Non-pigmented ciliary epithelial cell (primary cell): Measurements from ENCODE around the gene ILKAP.

Source experiments
- DNase-seq: peaks from one replicate; pipeline ENCODE4 v3.0.0-alpha.2; 2010; ENCODE audit warnings: low read depth

The ILKAP gene, protein sequence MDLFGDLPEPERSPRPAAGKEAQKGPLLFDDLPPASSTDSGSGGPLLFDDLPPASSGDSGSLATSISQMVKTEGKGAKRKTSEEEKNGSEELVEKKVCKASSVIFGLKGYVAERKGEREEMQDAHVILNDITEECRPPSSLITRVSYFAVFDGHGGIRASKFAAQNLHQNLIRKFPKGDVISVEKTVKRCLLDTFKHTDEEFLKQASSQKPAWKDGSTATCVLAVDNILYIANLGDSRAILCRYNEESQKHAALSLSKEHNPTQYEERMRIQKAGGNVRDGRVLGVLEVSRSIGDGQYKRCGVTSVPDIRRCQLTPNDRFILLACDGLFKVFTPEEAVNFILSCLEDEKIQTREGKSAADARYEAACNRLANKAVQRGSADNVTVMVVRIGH

DNA sequence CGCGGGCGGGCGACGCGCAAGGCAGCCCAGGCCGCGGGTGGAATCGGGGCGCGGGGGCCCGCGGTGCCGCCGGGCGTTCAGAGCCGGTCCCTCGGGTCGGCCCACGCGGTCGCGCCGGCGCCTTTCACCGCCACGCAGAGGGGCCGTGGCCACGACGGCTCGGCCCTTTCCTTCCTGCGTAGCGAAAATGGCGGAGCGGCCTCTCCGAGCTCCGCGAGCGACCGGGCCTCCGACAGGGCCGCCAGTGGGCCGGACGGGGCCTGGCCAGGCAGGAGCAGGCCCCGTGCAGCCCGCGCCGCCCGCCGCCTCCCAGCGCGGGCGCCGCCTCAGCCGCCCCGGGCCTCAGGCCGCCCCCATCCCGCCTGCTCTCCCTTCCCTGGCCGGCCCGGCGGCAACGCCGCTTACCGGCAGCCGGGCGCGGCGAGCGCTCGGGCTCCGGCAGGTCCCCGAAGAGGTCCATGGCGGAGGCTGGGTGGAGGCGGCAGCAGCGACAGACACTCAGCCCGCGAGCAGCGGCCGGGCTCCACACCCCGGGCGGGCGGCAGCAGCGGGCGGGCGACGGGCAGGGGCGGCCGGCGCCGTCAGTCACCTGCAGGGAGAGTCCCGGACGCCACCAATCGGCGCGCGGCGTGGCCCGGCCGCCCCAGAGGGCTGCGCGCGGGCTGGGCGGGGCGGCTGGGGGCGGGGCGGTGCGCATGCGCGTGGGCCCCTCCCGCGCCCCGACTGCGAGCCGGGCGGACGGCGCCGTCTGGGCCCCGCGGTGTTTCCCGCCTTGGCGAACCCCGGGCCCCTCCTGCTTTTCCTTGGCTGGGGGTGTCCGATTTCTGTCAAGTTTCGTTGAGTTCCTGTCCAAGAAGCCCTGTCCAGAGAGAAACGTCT, at the start of gene ILKAP:
TSS of gene ILKAP (minus strand) at position 602 of the 879 bp plus-strand sequence. CDS start at position 460, 142 bp downstream.
- DNase-seq = no peak

DNA sequence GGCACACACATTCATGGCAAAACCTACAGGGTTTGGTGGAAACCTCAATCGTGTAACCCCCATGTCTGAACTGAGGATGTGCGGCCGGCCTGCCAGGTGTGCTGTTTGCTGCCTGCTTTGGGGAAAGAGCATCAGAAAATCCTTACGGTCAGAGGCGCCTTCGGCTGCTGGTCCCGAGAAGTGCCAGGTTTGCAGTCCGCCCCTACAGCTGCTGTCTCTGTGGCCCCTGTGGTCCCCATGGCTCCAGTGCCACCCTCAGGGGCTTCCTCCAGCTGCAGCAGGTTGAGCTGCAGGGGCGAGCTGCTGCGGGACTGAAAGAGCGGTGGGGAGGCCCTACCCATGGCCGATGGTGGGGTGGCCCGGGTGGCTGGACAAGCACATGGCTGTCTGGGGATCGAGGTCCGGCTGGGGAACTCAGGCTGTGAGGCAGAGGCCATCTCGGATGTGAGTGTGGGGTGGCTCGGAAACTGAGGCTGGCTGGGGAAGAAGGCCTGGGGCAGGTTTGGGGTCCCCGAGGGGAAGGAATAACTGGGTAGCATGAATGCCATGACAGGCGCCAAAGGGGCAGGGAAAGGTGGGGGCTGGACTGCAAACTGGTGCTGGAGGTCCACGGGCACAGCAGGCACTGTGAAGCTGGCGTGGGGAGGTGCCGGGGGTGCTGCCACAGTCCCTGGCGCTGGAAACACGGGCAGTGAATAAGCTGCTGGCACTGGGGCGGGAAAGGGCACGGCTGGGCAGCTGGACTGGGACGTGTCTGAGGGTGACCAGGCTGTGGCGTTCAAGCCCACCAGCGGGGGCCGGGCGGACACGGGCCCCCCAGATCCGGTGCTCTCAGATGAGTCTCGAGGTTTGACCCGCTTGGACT, 49.5 kb upstream of the ILKAP start:
- no peak for DNase-seq

DNA sequence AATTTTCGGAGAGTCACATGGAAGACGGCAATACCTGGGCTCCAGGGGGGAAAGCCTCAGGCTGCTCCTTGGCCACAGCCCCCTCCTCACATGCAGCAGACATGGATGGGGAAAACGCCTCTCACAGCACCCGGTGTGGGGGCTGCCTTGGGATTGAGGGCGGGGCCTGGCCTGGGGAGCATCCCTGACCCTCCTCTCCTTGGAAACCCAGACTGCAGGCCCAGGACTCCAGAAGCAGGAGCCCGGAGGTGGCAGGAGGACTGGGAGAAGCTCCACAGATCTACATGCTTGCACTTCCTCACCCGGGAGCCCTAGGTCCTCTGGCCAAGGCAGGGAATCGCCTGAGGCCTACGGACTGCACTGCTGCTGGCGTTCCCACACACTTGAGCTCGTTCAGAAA, 48.5 kb upstream of the ILKAP start:
- no peak for DNase-seq

DNA sequence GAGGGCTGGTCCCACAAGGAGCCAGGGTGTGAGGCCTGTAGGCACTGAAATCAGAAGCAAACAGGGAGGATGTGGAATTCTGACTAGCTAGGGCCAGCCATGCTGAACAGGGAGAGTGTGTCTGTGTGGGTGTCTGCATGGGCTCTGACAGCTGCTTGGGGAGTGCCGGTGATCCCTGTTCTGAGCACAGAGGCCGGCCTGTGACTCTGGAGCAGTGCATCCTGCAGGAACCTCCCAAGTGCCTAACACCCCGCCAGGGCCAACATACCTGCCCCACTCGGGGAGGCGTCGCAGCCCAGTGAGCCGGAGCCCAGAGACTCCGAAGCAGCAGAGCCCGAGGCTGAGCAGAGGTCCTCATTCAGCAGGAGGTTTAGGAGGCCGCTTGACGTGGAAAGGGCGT, 47.8 kb upstream of the ILKAP start:
- DNase-seq = no peak

DNA sequence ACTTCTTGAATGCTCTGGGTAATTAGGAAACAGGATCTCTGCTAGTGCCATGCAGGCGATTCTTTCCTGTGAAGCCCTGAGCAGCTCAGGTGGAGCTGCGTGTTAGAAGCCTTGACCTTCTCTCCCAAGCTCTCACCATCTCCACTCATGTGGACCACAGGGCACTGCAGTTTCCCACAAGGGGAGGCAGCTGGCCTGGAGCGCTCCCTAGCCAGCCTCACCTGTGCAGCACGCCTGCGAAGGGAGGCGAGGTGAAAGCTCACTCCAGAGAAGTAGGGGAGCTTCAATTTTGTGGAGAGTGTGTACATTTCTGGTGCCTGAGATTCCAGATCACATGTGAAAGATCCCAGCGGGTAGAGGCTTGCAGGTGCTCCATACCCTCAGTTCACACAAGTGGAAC, 47.4 kb upstream of the ILKAP start:
- no peak for DNase-seq

DNA sequence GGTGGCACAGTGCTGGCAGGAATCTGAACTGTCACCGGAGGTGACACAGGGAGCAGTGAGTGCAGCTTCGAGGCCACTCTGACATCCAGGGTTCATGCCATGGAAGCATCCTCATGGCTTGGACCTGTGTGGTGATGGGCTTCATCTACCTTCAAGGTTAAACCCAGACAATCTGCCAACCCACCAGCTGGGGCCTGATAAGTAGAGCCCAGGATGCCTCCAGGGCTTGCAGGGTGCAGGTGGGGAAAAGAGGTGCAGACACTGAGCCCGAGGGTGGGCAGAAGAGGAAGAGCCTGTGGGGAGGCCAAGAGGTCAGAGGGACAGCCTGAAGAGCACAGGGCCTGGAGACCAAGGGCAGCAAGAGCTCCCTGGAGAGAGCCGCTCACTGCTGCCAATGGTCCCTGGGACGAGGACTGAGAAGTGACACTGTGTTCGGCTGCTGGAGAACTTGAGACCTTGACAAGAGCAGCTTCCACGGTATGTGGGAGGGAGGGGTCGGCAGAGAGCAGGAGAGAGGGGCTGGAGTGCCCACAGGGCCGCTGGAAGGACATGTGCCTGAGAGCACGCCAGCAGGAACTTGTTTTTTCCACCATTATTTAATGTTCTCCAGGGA, 44.5 kb upstream of the ILKAP start:
- DNase-seq = no peak

DNA sequence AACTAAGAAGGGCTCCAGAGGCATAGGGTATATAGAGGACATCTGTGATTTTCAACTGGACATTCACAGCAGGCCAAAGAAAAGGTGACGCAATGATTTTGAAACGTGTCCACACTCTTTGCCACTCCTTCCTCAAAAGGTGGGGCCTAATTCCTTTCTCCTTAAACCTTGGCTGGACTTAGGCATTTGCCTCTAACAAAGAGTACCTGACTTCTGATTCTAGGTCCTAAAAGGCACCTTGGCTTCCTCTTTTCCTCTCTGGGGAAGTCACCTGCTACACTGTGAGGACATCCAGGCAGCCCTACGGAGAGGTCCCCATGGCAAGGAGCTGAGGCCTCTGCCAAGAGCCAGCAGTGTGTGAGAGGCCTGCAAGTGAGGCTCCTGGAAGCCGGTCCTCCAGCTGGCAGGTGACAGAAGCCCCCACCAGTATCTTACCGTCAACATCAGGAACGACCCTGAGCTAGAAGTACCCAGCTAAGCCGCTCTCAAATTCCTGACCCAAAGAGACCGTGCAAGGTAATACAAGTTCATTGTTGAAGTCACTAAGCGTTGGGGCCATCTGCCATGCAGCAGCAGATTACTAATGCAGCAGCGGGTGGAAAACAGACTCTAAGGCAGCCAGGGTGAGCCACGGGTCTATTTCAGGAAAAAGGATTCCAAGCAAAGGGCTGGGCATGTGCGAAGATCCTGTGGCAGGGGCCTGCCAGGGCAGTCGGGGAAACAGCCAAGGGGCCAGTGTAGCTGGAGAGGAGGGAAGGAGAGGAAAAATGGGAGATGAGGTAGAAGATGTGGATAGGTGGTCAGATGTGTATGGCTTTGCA, 43.7 kb upstream of the ILKAP start:
- DNase-seq = no peak

DNA sequence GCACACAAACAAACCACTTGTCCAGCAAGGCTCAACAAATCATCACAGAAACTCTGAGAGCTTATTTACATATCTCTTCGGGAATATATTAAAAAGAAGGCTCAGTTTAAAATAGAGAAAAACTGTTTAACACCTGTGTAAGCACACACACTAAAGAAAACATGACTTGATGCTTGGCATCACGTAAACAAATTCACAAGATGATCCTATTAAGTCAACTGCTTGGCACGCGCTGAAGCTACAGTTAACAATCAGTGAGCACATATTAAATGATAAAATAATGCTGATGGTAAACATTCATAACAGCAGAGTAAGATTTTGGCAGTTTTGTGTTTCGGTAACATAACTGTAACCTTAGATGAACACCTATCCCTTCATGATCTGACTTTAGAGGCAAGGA, 40.7 kb upstream of the ILKAP start:
- DNase-seq = no peak

DNA sequence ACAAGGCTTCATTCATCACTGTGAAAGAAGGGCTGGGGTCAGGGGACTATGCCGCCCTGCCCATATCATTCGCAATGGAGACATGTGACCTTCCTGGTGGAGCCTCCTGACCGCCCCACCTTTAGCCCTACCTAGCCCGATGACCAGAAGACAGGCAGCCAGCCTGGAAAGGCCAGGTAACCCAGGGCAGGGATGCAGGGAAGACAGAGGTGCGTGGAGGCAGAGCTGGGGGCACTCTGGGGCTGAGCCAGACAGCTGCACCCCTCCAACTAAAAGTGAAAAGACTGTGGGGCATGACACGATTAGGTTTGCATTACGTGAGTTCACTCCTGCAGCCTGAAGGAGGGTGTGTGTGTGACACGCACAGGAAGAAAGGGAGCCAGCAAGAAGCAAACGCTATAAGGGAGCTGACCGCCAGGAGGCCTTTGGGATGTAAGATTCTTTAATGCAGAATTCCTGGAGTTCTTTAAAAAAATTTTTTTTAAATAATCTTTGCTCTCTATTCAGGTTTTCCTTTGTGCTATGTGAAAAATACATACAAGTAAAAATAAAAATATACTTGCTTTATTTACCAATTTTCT, 40.1 kb upstream of the ILKAP start:
- no peak for DNase-seq

DNA sequence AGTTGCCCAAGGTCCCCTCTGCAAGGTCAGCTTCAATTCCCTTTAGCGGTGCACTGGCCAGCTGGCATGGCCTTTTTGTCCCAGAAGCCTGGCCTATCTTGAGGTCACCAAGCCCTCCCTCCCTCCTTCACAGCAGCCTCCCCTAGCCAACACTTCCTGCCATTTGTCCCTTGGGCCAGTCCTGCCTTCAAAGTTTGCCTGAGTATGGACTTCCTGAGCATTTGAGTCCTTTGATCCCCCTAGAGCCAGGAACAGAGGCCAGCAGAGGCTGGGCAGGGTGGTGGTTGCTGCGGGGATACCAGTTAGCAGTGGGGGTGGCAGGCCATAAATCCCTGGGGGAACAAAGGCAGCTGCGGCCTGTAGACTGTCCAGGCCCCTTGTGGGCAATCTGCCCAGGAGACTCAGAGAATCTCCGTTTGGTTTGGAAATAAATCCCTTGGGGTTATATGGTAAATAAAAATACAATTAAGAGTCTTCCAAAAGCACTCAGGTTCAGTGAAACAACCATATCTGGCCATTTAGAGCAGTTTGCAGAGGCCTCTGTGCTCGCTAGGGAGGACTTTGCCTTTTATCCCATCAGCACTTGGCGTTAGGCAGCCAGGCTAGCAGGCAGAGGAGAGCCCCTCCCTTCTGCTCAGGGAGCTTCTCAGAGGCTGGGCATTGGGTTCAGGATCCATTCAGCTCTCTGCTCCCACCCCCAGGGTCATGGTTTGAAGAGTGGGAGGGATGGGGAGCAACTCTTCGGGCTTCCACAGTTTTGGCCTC, 39.4 kb upstream of the ILKAP start:
- no peak for DNase-seq

DNA sequence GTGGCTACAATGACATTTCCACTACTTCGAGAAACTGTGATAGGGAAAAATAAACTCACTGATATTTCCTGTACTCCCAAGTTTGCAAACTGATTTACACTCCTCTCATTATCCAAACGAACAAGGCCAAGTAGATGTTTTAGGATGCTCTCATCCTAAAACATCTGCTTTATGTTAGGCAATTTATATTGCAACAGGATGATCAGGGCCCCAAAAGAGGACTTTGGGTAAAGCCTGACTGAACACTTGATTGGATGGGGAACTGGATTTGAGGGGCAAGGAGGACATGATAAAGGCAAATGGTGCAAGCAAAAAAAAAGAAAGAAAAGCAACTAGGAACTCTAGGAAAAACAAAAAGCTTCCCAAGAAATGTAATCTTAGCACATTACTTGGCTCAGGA, 38.5 kb upstream of the ILKAP start:
- no peak for DNase-seq

DNA sequence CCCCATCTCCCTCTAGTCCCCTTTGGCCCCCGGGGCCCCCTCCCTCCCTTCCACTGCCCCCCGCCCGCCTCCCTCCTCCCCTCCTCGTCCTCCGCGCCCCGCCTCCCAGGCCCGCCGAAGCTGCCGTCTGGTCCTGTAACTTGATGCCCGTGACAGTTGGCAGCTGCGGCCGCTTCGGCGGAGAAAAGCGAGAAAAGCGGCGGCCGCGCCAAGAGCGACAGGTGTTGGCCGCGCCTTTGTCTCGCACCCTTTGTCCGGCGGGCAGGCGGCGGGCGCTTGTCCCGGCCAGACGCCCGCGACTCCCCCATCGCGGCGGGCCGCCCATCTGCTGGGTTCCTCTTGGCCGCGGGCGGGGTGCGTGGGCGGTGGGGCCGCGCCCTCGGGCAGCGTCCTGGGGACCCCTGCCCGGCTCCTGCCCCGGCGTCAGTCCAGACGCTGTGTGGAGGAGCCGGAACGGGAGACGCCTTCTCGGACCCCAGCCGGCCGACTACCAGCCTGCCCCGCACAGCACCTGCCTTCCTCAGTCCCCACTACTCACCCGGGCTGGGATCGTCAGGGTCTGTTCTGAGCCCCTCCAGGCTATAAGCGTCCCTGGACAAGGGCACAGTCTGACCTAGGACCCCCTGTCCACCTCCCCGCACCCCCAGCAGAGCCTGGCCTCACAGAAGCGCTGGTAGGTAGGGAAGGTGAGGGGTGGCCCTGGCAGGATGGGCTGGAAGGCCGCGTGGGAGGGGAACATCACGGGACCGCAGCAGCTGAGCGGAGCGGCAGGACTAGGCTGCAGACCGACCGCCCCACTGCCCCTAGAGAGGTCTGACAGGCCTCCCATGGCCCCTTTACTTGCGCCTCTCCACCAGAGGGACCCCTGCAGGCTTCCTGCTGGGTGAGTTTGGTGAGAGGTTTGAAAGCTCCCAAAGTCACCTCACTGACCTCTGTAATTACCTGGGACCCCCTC, 37.5 kb upstream of the ILKAP start:
- no peak for DNase-seq

DNA sequence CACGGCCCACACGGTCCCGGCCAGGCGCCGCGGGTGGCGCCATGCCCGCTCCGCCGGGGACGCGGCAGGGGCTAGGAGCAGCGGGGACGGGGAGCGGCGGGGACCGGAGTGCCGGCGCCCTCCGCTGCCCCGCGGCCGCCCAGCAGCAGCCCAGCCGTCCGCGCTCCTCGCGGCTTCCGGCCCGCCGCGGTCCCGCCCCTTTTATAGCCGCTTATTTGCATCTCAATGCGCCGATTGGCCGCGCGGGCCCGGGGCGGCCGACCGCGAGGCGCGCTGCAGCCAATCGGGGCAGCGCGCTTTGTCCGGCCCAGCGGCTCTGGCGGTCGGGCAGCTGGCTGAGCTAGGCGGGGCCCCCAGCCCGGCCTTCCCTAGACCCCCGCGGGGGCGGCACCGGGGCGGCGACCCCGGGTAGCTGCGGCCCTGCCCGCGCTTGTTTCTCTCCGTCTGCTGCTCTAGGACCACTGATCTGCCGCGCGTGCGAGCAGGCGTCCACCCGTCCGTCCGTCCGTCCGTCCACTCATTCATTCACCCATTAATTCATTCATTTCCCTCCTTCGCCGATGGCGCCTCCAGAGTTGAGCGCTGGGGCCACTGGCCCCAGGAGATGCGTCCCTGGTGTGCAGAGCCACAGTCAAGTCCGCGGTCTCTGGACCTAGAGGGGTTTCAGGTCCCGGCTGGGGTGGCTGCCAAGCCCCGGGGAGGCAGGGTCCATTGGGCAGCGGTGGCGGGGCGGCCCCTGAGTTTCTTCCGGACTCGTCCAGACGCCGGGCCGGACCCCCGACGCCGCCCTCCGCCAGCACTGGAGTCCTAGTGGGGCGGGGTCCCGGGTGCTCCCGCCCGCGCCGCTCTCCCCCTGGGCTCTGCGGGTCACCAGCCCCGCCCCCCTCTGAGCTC, 36.6 kb upstream of the ILKAP start, which contains the start of gene HES6:
TSS of gene HES6 (minus strand) at position 176 of the 894 bp plus-strand sequence. CDS start at position 43, 133 bp downstream.
- no peak for DNase-seq

DNA sequence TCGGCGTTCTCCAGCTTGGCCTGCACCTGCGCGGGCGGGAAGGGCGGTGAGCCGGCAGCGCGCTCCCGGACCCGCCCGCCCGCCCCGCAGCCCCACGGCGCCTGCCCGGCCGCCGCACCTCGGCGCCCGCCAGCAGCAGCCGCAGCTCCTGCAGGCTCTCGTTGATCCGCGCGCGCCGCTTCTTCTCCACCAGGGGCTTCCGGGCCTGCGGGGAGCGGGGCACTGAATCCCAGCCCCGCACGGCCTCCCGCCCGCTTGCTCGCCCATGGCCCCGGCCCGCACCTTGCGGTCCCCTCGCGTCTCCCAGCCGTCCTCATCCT, 36.0 kb upstream of the ILKAP start:
- DNase-seq = no peak

DNA sequence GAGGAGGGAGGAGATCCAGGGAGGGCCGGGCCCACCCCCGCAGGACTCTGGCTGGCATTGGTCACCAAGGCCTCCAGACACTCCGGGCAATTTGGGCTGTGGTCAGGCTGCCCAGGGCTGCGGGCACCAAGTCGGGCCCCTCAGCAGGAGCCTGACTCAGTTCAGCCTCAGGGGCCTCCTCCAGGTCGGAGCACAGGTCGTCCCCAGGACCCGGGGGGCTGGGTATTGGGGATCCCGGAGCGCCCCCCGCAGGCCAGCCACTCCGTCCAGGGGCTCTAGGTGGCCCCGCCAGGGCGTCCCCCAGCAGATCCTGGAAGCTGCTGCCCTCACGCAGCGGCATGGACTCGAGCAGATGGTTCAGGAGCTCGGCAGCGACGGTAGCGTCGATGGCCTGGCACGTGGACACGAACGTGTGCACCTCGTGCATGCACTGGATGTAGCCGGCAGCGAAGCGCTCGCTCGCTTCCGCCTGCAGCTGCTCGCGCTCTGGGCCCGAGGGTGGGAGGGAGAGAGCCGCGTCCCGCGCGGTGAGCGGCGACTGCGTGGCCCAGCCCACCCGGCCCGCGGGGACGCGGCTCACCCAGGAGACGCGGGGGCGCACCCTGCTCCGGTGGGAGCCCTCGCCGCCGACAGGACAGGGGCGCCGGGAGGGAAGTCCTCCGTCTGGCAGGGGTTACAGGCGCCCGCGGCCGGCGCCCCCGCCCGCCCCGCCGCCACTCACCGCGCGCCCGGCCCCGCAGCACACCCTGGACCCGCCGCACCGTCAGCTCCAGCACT, 35.5 kb upstream of the ILKAP start:
- DNase-seq = no peak

DNA sequence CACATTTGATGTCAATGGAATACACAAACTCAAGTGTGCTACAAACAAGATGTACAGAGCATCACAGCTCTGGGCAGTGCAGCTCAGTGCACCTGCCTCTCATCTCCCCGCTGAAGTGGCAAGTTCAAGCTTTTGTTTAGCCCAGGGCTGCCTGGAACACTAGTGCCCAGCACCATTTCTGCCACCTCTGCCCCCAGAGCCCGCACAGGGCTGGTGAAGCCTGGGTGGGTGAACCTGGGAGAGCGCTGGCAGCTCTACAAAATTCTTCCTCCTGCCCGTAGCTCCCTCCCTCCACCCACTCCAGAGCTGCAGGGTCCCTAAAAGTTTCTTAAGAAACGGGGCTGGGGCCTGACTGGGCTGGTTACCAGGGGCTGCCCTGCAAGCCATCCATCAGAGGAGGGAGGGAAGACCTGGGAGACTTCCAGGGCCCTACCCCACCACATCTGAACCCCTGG, 34.8 kb upstream of the ILKAP start:
- no peak for DNase-seq
